HepG2 (cell line): ENCODE data around the gene NFKB1. TPM values are rescaled to one million over a fixed set of nuclear protein-coding genes. Genes with fewer than 3 reads are reported as not detected.

Experiments
- ATAC-seq: fragments of 200-7000 bp; cut with Tn5 transposase; 3 replicates; pipeline ENCODE4 v1.9.1; 2020; ENCODE audit warnings: mild to moderate bottlenecking, moderate library complexity
- BruUV-seq: library from RNA; stranded (reverse); fragments of 400-500 nt; replicated peaks from 2 replicates; lab custom pipeline; 2021; lab: Mats Ljungman, UMichigan
- CTCF ChIA-PET: fragments of 300-600 bp; formaldehyde crosslinking; extraction: SDS; loops from one replicate; lab custom pipeline; 2021; ENCODE audit warnings: low total read pairs, inconsistent platforms, low intra/inter-chr PET ratio; lab: Yijun Ruan, JAX
- POLR2A ChIA-PET: fragments of 350-600 bp; sonication (Branson Sonifier 250); formaldehyde crosslinking; loops from one replicate; lab custom pipeline; 2020; ENCODE audit warnings: antibody characterized with exemption, inconsistent platforms; lab: Yijun Ruan, JAX
- DNase-seq: peaks from one replicate; pipeline ENCODE4 v3.0.0-alpha.2; 2015; ENCODE audit warnings: low spot score
- FAIRE-seq: peaks from 3 replicates; lab custom pipeline; 2011; peaks lifted over from hg19 to GRCh38; lab: Jason Lieb, UNC
- H2AFZ ChIP-seq: one replicate; pipeline ENCODE4 v1.6.1; 2011; ENCODE audit warnings: low read length, inconsistent platforms
- H3K27ac ChIP-seq: fragments of 300-600 bp; 3 replicates; pipeline ENCODE4 v1.8.0; 2011; ENCODE audit warnings: mixed run types, mild to moderate bottlenecking, mixed read lengths, low read length, inconsistent platforms; ENCODE audit not compliant: insufficient read depth; ENCODE audit errors: extremely low read length
- H3K27me3 ChIP-seq, 2 experiments: fragments of 200-600 bp in 1 of 2; 2 replicates in 1 of 2; 3 replicates in 1 of 2; pipeline versions ENCODE4 v1.6.0 to v1.8.0; 2011; ENCODE audit warnings: low read length in 2 of 2, mild to moderate bottlenecking in 2 of 2, moderate library complexity in 2 of 2, inconsistent platforms in 1 of 2; ENCODE audit not compliant: insufficient read depth in 2 of 2, control insufficient read depth in 1 of 2
- H3K36me3 ChIP-seq, 2 experiments: fragments of 200-600 bp in 1 of 2; replicated peaks in 1 of 2; 2 replicates in 1 of 2; 3 replicates in 1 of 2; pipeline versions ENCODE4 v1.5.1 to v1.8.0; 2011; ENCODE audit warnings: low read length in 2 of 2, inconsistent platforms in 1 of 2; ENCODE audit not compliant: insufficient read depth in 2 of 2, control insufficient read depth in 1 of 2
- H3K4me1 ChIP-seq: 2 replicates; pipeline ENCODE4 v1.5.1; 2012; ENCODE audit warnings: low read length, inconsistent platforms; ENCODE audit not compliant: insufficient read depth
- H3K4me2 ChIP-seq: 2 replicates; pipeline ENCODE4 v1.6.0; 2011; ENCODE audit warnings: low read depth, low read length, inconsistent platforms
- H3K4me3 ChIP-seq, 3 experiments: fragments of 200-600 bp in 1 of 3; sonication (generic), shearing (Covaris generic) in 1 of 3; replicated peaks in 1 of 3; 2 replicates each; pipeline ENCODE4 v1.5.1; 2011 to 2016; ENCODE audit warnings: low read length in 3 of 3, inconsistent platforms in 2 of 3, low read depth in 2 of 3, mild to moderate bottlenecking in 2 of 3, control low read depth in 1 of 3, mixed read lengths in 1 of 3; ENCODE audit not compliant: insufficient read depth in 1 of 3
- H3K79me2 ChIP-seq: one replicate; pipeline ENCODE4 v1.6.1; 2011; ENCODE audit warnings: low read length, inconsistent platforms; ENCODE audit not compliant: insufficient read depth
- H3K9ac ChIP-seq: 2 replicates; pipeline ENCODE4 v1.6.0; 2011; ENCODE audit warnings: mild to moderate bottlenecking, low read depth, low read length, inconsistent platforms; ENCODE audit not compliant: insufficient read depth
- H3K9me3 ChIP-seq: 2 replicates; pipeline ENCODE4 v1.5.1; 2012; ENCODE audit warnings: mild to moderate bottlenecking, low read length
- H4K20me1 ChIP-seq: 2 replicates; pipeline ENCODE4 v1.6.0; 2011; ENCODE audit warnings: inconsistent platforms, mild to moderate bottlenecking, low read length, moderate library complexity; ENCODE audit not compliant: insufficient read depth
- HNRNPH1 ChIP-seq: fragments of 200-400 bp; formaldehyde crosslinking; optimal IDR thresholded peaks from 2 replicates; pipeline ENCODE3; 2017; ENCODE audit warnings: mild to moderate bottlenecking, low read depth, low read length
- JARID2 ChIP-seq: sonication (generic); formaldehyde crosslinking; IDR thresholded peaks from 2 replicates; pipeline ENCODE4 v1.8.1; 2023; ENCODE audit warnings: missing genetic modification reagents, inconsistent platforms; ENCODE audit not compliant: insufficient replicate concordance
- KAT7 ChIP-seq: IDR thresholded peaks from 2 replicates; pipeline ENCODE4 v1.6.1; 2018; ENCODE audit warnings: borderline replicate concordance, missing compliant biosample characterization
- NFIC ChIP-seq: IDR thresholded peaks from 2 replicates; pipeline ENCODE4 v1.6.1; 2012; ENCODE audit warnings: mild to moderate bottlenecking, low read length, inconsistent platforms
- PRDM15 ChIP-seq: sonication (generic); formaldehyde crosslinking; IDR thresholded peaks from 2 replicates; pipeline ENCODE4 v1.4.0; 2020; ENCODE audit warnings: missing genetic modification reagents
- SP2 ChIP-seq: sonication (generic); formaldehyde crosslinking; IDR thresholded peaks from 2 replicates; pipeline ENCODE4 v1.5.1; 2020; ENCODE audit warnings: mild to moderate bottlenecking, missing genetic modification reagents
- SRF ChIP-seq: IDR thresholded peaks from 2 replicates; pipeline ENCODE4 v1.6.1; 2011; ENCODE audit warnings: mild to moderate bottlenecking, low read depth, low read length, moderate library complexity
- ZBTB2 ChIP-seq: sonication (generic); formaldehyde crosslinking; IDR thresholded peaks from 2 replicates; pipeline ENCODE4 v1.8.0; 2022; ENCODE audit warnings: low read depth, missing genetic modification reagents
- ZFP62 ChIP-seq: sonication (generic); formaldehyde crosslinking; IDR thresholded peaks from 2 replicates; pipeline ENCODE4 v1.4.0; 2020; ENCODE audit warnings: missing genetic modification reagents
- ZNF343 ChIP-seq: sonication (generic); formaldehyde crosslinking; IDR thresholded peaks from 2 replicates; pipeline ENCODE4 v1.4.0; 2020; ENCODE audit warnings: mild to moderate bottlenecking, missing genetic modification reagents
- ZNF83 ChIP-seq: sonication (generic); formaldehyde crosslinking; IDR thresholded peaks from 2 replicates; pipeline ENCODE4 v1.4.0; 2020; ENCODE audit warnings: missing genetic modification reagents, mild to moderate bottlenecking, borderline replicate concordance
- ZNF879 ChIP-seq: sonication (generic); formaldehyde crosslinking; IDR thresholded peaks from 2 replicates; pipeline ENCODE4 v1.8.1; 2023; ENCODE audit warnings: missing genetic modification reagents
- ZSCAN12 ChIP-seq: sonication (generic); formaldehyde crosslinking; IDR thresholded peaks from 2 replicates; pipeline ENCODE4 v1.9.0; 2021; ENCODE audit warnings: mild to moderate bottlenecking, missing genetic modification reagents
- ZSCAN25 ChIP-seq: sonication (generic); formaldehyde crosslinking; IDR thresholded peaks from 2 replicates; pipeline ENCODE4 v1.8.0; 2022; ENCODE audit warnings: mild to moderate bottlenecking, missing genetic modification reagents
- ZSCAN31 ChIP-seq: sonication (generic); formaldehyde crosslinking; IDR thresholded peaks from 2 replicates; pipeline ENCODE4 v1.5.0; 2020; ENCODE audit warnings: low read depth, mild to moderate bottlenecking, missing genetic modification reagents
- WGBS: methylation state at CpG from one replicate; pipeline ENCODE4 v1.1.6; 2017; ENCODE audit warnings: low lambda C conversion rate; 5-methylcytosine and 5-hydroxymethylcytosine counted together
- in situ Hi-C: cut with HindIII; loops from 2 replicates; pipeline ENCODE4 v1.10.0; 2017; ENCODE audit warnings: low pct_unique_long_range_greater_than_20kb; ENCODE audit not compliant: extremely low pct_ligation_motif_present
- intact Hi-C: fragments of 100-400 bp; cut with micrococcal nuclease; formaldehyde crosslinking; loops from one replicate; pipeline ENCODE4 v1.10.0; 2022; ENCODE audit not compliant: unreplicated experiment
- polyA plus RNA-seq, 8 experiments: library from polyadenylated mRNA; depleted of rRNA in 3 of 8; stranded (reverse) in 7 of 8; unstranded in 1 of 8; fragments of >200 nt; fragmentation: Illumina TruSeq in 4 of 8; extraction: Trizol in 4 of 8; gene quantifications; 2 replicates each; pipeline versions ENCODE4 v1.2.1 to v1.2.3, GENCODE V29; 2011 to 2016; ENCODE audit warnings: low read depth in 4 of 8, missing spikeins in 1 of 8, mixed read lengths in 1 of 8; ENCODE audit not compliant: insufficient read depth in 1 of 8
- total RNA-seq, 5 experiments: library from RNA; depleted of rRNA; stranded (reverse); fragments of >200 nt; fragmentation: Illumina TruSeq; extraction: Trizol; gene quantifications; 2 replicates each; pipeline ENCODE4 v1.2.3, GENCODE V29; 2016; ENCODE audit warnings: low read depth in 1 of 5
- TF ChIP-seq, protein P1 (sequence below): sonication (generic); formaldehyde crosslinking; conservative IDR thresholded peaks from 2 replicates; pipeline ENCODE4 v1.8.0; 2022; ENCODE audit warnings: missing genetic modification reagents
- TF ChIP-seq, protein P2 (sequence below): sonication (generic); formaldehyde crosslinking; IDR thresholded peaks from 2 replicates; pipeline ENCODE4 v1.9.0; 2021; ENCODE audit warnings: missing genetic modification reagents, borderline replicate concordance

Gene NFKB1
- total and polyA plus RNA-seq, 2 of the 13 experiments (the other 11 are each of a cell fraction or from before 2014, with no cell fraction given): 15.4 to 31.6 TPM

GRCh38 chr4:102639598-102639997 is 138.4 kb downstream of the NFKB1 start:
- Histone ChIP-seq H3K4me3 (no peak overlapping the region), H4K20me1 (no peaks in the 10 kb centered on the region), H2AFZ (no peak overlapping the region), H3K9me3 (no peaks in the 10 kb centered on the region), H3K27me3 (no peaks in the 10 kb centered on the region), H3K4me2 (no peak overlapping the region), H3K27ac (no peak overlapping the region), H3K9ac (no peak overlapping the region), H3K4me1 (no peaks in the 10 kb centered on the region), H3K36me3 (peaks cover 3 to 18% of the 10 kb centered on the region in 2 experiments; a peak in 4 of 5 replicates), H3K79me2 (no peaks in the 10 kb centered on the region)
- 96% methylated on average over 7 of the region's 7 CpGs for WGBS
- BruUV-seq: no TSS peak
- intact Hi-C loops: no loop called here
- in situ Hi-C loops: no loop called here
- ChIA-PET CTCF (no interaction called here), POLR2A (no interaction called here)
- no peak for ATAC-seq
- FAIRE-seq: no peak
- no peak for DNase-seq
- TF ChIP-seq ZNF83 (CRISPR knock-in tag) (no peak), NFIC (no peak), JARID2 (CRISPR knock-in tag) (no peak), HNRNPH1 (no peak), KAT7 (CRISPR knock-in tag) (no peak), ZFP62 (CRISPR knock-in tag) (no peak), ZSCAN12 (no peak), SP2 (CRISPR knock-in tag) (no peak), ZNF879 (CRISPR knock-in tag) (no peak), ZSCAN31 (CRISPR knock-in tag) (no peak), ZSCAN25 (CRISPR knock-in tag) (no peak), PRDM15 (CRISPR knock-in tag) (no peak), ZNF343 (no peak), ZBTB2 (no peak), SRF (no peak)
- TF ChIP-seq, protein P1, sequence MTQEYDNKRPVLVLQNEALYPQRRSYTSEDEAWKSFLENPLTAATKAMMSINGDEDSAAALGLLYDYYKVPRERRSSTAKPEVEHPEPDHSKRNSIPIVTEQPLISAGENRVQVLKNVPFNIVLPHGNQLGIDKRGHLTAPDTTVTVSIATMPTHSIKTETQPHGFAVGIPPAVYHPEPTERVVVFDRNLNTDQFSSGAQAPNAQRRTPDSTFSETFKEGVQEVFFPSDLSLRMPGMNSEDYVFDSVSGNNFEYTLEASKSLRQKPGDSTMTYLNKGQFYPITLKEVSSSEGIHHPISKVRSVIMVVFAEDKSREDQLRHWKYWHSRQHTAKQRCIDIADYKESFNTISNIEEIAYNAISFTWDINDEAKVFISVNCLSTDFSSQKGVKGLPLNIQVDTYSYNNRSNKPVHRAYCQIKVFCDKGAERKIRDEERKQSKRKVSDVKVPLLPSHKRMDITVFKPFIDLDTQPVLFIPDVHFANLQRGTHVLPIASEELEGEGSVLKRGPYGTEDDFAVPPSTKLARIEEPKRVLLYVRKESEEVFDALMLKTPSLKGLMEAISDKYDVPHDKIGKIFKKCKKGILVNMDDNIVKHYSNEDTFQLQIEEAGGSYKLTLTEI (CRISPR knock-in tag): no peak
- TF ChIP-seq, protein P2, sequence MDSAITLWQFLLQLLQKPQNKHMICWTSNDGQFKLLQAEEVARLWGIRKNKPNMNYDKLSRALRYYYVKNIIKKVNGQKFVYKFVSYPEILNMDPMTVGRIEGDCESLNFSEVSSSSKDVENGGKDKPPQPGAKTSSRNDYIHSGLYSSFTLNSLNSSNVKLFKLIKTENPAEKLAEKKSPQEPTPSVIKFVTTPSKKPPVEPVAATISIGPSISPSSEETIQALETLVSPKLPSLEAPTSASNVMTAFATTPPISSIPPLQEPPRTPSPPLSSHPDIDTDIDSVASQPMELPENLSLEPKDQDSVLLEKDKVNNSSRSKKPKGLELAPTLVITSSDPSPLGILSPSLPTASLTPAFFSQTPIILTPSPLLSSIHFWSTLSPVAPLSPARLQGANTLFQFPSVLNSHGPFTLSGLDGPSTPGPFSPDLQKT (CRISPR knock-in tag): no peak
